DND-41 (cell line): ENCODE measurements around the gene FXYD3.

Experiments used
- EZH2 ChIP-seq: IDR thresholded peaks from 3 replicates; pipeline ENCODE4 v1.6.1; 2012; ENCODE audit warnings: borderline replicate concordance, low read depth, mild to moderate bottlenecking, moderate library complexity, low read length, inconsistent platforms; ENCODE audit not compliant: severe bottlenecking
- TF ChIP-seq, protein P1 (sequence below): IDR thresholded peaks from 2 replicates; pipeline ENCODE4 v1.5.1; 2012; ENCODE audit warnings: borderline replicate concordance, low read length, moderate library complexity, mild to moderate bottlenecking; ENCODE audit not compliant: poor library complexity, severe bottlenecking; ENCODE audit errors: extremely low read depth

DNA sequence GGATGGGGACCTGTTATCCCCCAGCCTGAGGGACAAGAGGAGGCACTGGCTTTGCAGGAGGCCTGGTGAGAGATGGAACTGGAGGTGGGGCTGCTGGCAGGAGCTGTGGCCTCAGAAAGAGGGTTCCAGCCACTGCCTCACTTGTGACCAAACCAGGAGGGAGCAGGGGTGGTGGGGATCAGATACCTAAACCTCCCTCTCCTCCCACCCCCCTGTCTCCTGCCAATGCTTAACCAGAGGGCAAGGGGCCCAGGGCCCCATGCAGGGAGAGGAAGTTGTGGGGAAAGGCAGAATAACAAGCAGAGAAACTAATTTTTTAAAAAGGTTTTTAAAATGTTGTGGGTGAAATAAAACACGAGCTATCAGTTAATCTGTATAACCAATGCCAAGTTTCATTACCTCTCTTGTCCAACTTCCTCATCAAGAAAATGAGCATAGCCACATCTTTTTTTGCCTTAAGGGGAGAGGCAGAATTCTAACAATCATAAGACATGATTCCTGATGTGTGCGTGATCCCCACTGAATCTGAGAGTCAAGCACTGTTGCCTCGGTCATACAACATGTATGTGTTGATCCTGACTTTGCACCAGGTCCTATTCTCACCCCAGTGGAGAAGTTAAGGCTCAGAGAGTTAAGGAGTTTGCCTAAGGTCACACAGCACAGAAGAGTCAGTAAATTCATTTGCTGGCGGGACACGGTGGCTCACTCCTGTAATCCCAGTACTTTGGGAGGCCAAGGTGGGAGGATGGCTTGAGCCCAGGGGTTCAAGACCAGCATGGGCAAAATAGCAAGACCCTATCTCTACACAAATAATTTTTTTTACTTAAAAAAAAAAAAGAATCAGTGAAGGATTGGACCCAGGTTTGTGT is 51.9 kb downstream of the FXYD3 start:
- TF ChIP-seq EZH2: no peak
- TF ChIP-seq, protein P1, sequence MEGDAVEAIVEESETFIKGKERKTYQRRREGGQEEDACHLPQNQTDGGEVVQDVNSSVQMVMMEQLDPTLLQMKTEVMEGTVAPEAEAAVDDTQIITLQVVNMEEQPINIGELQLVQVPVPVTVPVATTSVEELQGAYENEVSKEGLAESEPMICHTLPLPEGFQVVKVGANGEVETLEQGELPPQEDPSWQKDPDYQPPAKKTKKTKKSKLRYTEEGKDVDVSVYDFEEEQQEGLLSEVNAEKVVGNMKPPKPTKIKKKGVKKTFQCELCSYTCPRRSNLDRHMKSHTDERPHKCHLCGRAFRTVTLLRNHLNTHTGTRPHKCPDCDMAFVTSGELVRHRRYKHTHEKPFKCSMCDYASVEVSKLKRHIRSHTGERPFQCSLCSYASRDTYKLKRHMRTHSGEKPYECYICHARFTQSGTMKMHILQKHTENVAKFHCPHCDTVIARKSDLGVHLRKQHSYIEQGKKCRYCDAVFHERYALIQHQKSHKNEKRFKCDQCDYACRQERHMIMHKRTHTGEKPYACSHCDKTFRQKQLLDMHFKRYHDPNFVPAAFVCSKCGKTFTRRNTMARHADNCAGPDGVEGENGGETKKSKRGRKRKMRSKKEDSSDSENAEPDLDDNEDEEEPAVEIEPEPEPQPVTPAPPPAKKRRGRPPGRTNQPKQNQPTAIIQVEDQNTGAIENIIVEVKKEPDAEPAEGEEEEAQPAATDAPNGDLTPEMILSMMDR: no peak
